GM23248 (cell line): ENCODE measurements around the gene FAM221A. TPM values are rescaled to one million over a fixed set of nuclear protein-coding genes. Genes with fewer than 3 reads are reported as not detected.

ENCODE experiments used
- DNase-seq: peaks from one replicate; pipeline ENCODE4 v3.0.0-alpha.2; 2015
- H2AFZ ChIP-seq: fragments of 200-600 bp; sonication (generic); 2 replicates; pipeline ENCODE4 v1.6.1; 2016; ENCODE audit warnings: antibody characterized with exemption
- H3F3A ChIP-seq: fragments of 200-600 bp; sonication (generic); 2 replicates; pipeline ENCODE4 v1.6.1; 2016; ENCODE audit warnings: mild to moderate bottlenecking, antibody characterized with exemption, mixed run types; ENCODE audit not compliant: insufficient read depth
- H3K27ac ChIP-seq: fragments of 200-600 bp; sonication (generic); 2 replicates; pipeline ENCODE4 v1.5.1; 2016; ENCODE audit warnings: mild to moderate bottlenecking
- H3K27me3 ChIP-seq: fragments of 200-600 bp; sonication (generic); replicated peaks from 2 replicates; pipeline ENCODE4 v1.6.1; 2016; ENCODE audit warnings: mild to moderate bottlenecking; ENCODE audit not compliant: insufficient read depth
- H3K36me3 ChIP-seq: fragments of 200-600 bp; sonication (generic); 2 replicates; pipeline ENCODE4 v1.6.1; 2016; ENCODE audit warnings: low read depth, mild to moderate bottlenecking
- H3K4me1 ChIP-seq: fragments of 200-600 bp; sonication (generic); 2 replicates; pipeline ENCODE4 v1.6.1; 2016; ENCODE audit warnings: mild to moderate bottlenecking; ENCODE audit not compliant: insufficient read depth
- H3K4me2 ChIP-seq: fragments of 200-600 bp; sonication (generic); one replicate; pipeline ENCODE4 v1.6.1; 2016; ENCODE audit warnings: mild to moderate bottlenecking; ENCODE audit not compliant: unreplicated experiment
- H3K4me3 ChIP-seq: fragments of 200-600 bp; sonication (generic); 2 replicates; pipeline ENCODE4 v1.5.1; 2016; ENCODE audit warnings: mild to moderate bottlenecking
- H3K79me2 ChIP-seq: fragments of 200-600 bp; sonication (generic); 2 replicates; pipeline ENCODE4 v1.6.1; 2016; ENCODE audit warnings: mild to moderate bottlenecking; ENCODE audit not compliant: insufficient read depth
- H3K9ac ChIP-seq: fragments of 200-600 bp; sonication (generic); 2 replicates; pipeline ENCODE4 v1.6.1; 2016; ENCODE audit warnings: mild to moderate bottlenecking
- H3K9me2 ChIP-seq: fragments of 200-600 bp; sonication (generic); 2 replicates; pipeline ENCODE4 v1.6.1; 2016; ENCODE audit warnings: mixed run types, mild to moderate bottlenecking, moderate library complexity; ENCODE audit not compliant: insufficient read depth
- H3K9me3 ChIP-seq: fragments of 200-600 bp; sonication (generic); one replicate; pipeline ENCODE4 v1.6.1; 2017; ENCODE audit warnings: low read depth
- H4K20me1 ChIP-seq: fragments of 200-600 bp; sonication (generic); 2 replicates; pipeline ENCODE4 v1.6.0; 2016; ENCODE audit not compliant: insufficient read depth
- EZH2 ChIP-seq: fragments of 200-600 bp; sonication (generic); IDR thresholded peaks from 2 replicates; pipeline ENCODE4 v1.6.1; 2018; ENCODE audit warnings: antibody characterized with exemption, mild to moderate bottlenecking; ENCODE audit not compliant: insufficient read depth, poor library complexity, severe bottlenecking
- EZH2phosphoT487 ChIP-seq: fragments of 200-600 bp; sonication (generic); IDR thresholded peaks from 2 replicates; pipeline ENCODE4 v1.6.1; 2018; ENCODE audit warnings: antibody characterized with exemption, moderate library complexity, mild to moderate bottlenecking, low read depth; ENCODE audit not compliant: insufficient read depth
- WGBS, 2 experiments: methylation state at CpG; one replicate each; pipeline ENCODE4 v1.1.6; 2015 to 2017; ENCODE audit warnings: low lambda C conversion rate in 2 of 2, low coverage in 1 of 2; ENCODE audit errors: missing lambda C conversion rate in 2 of 2; 5-methylcytosine and 5-hydroxymethylcytosine counted together
- in situ Hi-C: fragments of 300-500 bp; cut with MboI; formaldehyde crosslinking; loops from 2 replicates; pipeline ENCODE4 v1.15.0; 2020
- polyA plus RNA-seq: library from polyadenylated mRNA; unstranded; fragments of >200 nt; fragmentation: Nextera tagmentation; extraction: Ambion mirVana; gene quantifications from 2 replicates; pipeline ENCODE4 v1.2.1, GENCODE V29; 2016
- total RNA-seq: library from RNA; depleted of rRNA; stranded (reverse); fragments of >200 nt; shearing (Covaris generic); gene quantifications from 2 replicates; pipeline ENCODE4 v1.2.3, GENCODE V29; 2014

Gene FAM221A
- total and polyA plus RNA-seq, 2 experiments from 2014 or later: 0.43 to 0.60 TPM

- H3K4me3 ChIP-seq: no peak overlapping the region
- in situ Hi-C loops: no loop called here
- H3K27me3 ChIP-seq: no peaks in the 10 kb centered on the region
- H3K79me2 ChIP-seq: no peaks in the 10 kb centered on the region
- peak; percentile 45 for DNase-seq
- no peak overlapping the region for H3K9ac ChIP-seq
- no peaks in the 10 kb centered on the region for H3K36me3 ChIP-seq
- no peaks in the 10 kb centered on the region for H4K20me1 ChIP-seq
- no peaks in the 10 kb centered on the region for H3K9me2 ChIP-seq
- no peak overlapping the region for H3K27ac ChIP-seq
- no peak for TF ChIP-seq EZH2
- no peak for TF ChIP-seq EZH2phosphoT487
- no peak overlapping the region for H3K4me2 ChIP-seq
- 0 out of 2 replicates have a peak overlapping the region, but pooled peaks have one; percentile 21 for H2AFZ ChIP-seq
- H3F3A ChIP-seq: no peaks in the 10 kb centered on the region
- WGBS, 2 experiments: 41 to 48% methylated on average over 3 of the region's 3 CpGs
- no peaks in the 10 kb centered on the region for H3K9me3 ChIP-seq
- H3K4me1 ChIP-seq: no peaks in the 10 kb centered on the region
Measured at GRCh38 chr7:23685731-23686130, 5.7 kb downstream of the FAM221A start.

- DNase-seq: no peak
- Histone ChIP-seq H3F3A (no peaks in the 10 kb centered on the region), H3K9ac (no peak overlapping the region), H3K79me2 (no peaks in the 10 kb centered on the region), H3K27ac (no peak overlapping the region), H3K9me2 (no peaks in the 10 kb centered on the region), H2AFZ (0 out of 2 replicates have a peak overlapping the region, but pooled peaks have one; percentile 5), H3K27me3 (no peaks in the 10 kb centered on the region), H3K9me3 (no peaks in the 10 kb centered on the region), H3K36me3 (no peaks in the 10 kb centered on the region), H3K4me2 (no peak overlapping the region), H3K4me1 (no peaks in the 10 kb centered on the region), H3K4me3 (no peak overlapping the region), H4K20me1 (no peaks in the 10 kb centered on the region)
- in situ Hi-C loops: no loop called here
- 94 to 96% methylated on average over 2 of the region's 2 CpGs for WGBS, 2 experiments
- TF ChIP-seq EZH2phosphoT487 (no peak), EZH2 (no peak)
Measured at GRCh38 chr7:23687011-23687410, 7.0 kb downstream of the FAM221A start.

GRCh38 chr7:23689165-23689564 lies 9.2 kb downstream of the FAM221A start:
- Histone ChIP-seq H3K4me1 (no peaks in the 10 kb centered on the region), H3K9me3 (no peaks in the 10 kb centered on the region), H3K4me2 (no peak overlapping the region), H3K27ac (no peak overlapping the region), H3K36me3 (no peaks in the 10 kb centered on the region), H3K27me3 (no peaks in the 10 kb centered on the region), H3K79me2 (no peaks in the 10 kb centered on the region), H4K20me1 (no peaks in the 10 kb centered on the region), H3K9me2 (no peaks in the 10 kb centered on the region), H2AFZ (no peak overlapping the region), H3K9ac (no peak overlapping the region), H3F3A (no peaks in the 10 kb centered on the region), H3K4me3 (no peak overlapping the region)
- TF ChIP-seq EZH2phosphoT487 (no peak), EZH2 (no peak)
- in situ Hi-C loops: no loop called here
- WGBS, 2 experiments: 56 to 65% methylated on average over 4 of the region's 4 CpGs
- no peak for DNase-seq

GRCh38 chr7:23691320-23691719 lies 11.3 kb downstream of the FAM221A start:
- Histone ChIP-seq H3K4me2 (no peak overlapping the region), H2AFZ (no peak overlapping the region), H4K20me1 (no peaks in the 10 kb centered on the region), H3K27ac (no peak overlapping the region), H3K9me3 (no peaks in the 10 kb centered on the region), H3K79me2 (no peaks in the 10 kb centered on the region), H3K27me3 (no peaks in the 10 kb centered on the region), H3K9me2 (no peaks in the 10 kb centered on the region), H3K9ac (no peak overlapping the region), H3K4me1 (no peaks in the 10 kb centered on the region), H3K36me3 (no peaks in the 10 kb centered on the region), H3F3A (no peaks in the 10 kb centered on the region), H3K4me3 (no peak overlapping the region)
- in situ Hi-C loops: no loop called here
- no peak for DNase-seq
- WGBS, 2 experiments: 76 to 81% methylated on average over 4 of the region's 4 CpGs
- TF ChIP-seq EZH2 (no peak), EZH2phosphoT487 (no peak)

- DNase-seq: no peak
- Histone ChIP-seq H3K4me2 (no peak overlapping the region), H3K4me1 (no peaks in the 10 kb centered on the region), H3K27ac (no peak overlapping the region), H2AFZ (no peak overlapping the region), H3K9ac (no peak overlapping the region), H3K9me3 (no peaks in the 10 kb centered on the region), H3F3A (no peaks in the 10 kb centered on the region), H3K9me2 (no peaks in the 10 kb centered on the region), H4K20me1 (no peaks in the 10 kb centered on the region), H3K4me3 (no peak overlapping the region), H3K79me2 (no peaks in the 10 kb centered on the region), H3K27me3 (no peaks in the 10 kb centered on the region), H3K36me3 (no peaks in the 10 kb centered on the region)
- in situ Hi-C loops: no loop called here
- TF ChIP-seq EZH2phosphoT487 (no peak), EZH2 (no peak)
Measured at GRCh38 chr7:23693224-23693623, 13.2 kb downstream of the FAM221A start.
